Lower lobe of right lung (tissue), 2 donors: ENCODE data around the gene FMNL2. TPM values are rescaled to one million over a fixed set of nuclear protein-coding genes. Genes with fewer than 3 reads are reported as not detected.

ENCODE experiments used
- ATAC-seq, 2 donors: fragments of 200-7000 bp; cut with Tn5 transposase; one replicate each; pipeline ENCODE4 v1.9.1; 2020 to 2022; ENCODE audit warnings: mild to moderate bottlenecking in 2 of 2, moderate library complexity in 2 of 2
- DNase-seq: peaks from one replicate; pipeline ENCODE4 v3.0.0-alpha.2; 2020
- H3K27ac ChIP-seq: fragments of 200-600 bp; one replicate; pipeline ENCODE4 v1.8.0; 2022
- H3K27me3 ChIP-seq: fragments of 200-600 bp; one replicate; pipeline ENCODE4 v1.8.0; 2022; ENCODE audit warnings: low read depth
- H3K36me3 ChIP-seq: fragments of 200-600 bp; one replicate; pipeline ENCODE4 v1.8.0; 2022; ENCODE audit warnings: mild to moderate bottlenecking
- H3K4me1 ChIP-seq: fragments of 200-600 bp; one replicate; pipeline ENCODE4 v1.8.0; 2022
- H3K4me3 ChIP-seq: fragments of 200-600 bp; one replicate; pipeline ENCODE4 v1.8.0; 2022; ENCODE audit warnings: mild to moderate bottlenecking
- H3K9me3 ChIP-seq: fragments of 200-600 bp; one replicate; pipeline ENCODE4 v1.8.0; 2022
- CTCF ChIP-seq: fragments of 200-600 bp; IDR thresholded peaks from one replicate; pipeline ENCODE4 v1.8.0; 2022; ENCODE audit warnings: antibody characterized with exemption, mild to moderate bottlenecking
- intact Hi-C: fragments of 100-400 bp; cut with DNase I; formaldehyde crosslinking; loops from one replicate; pipeline ENCODE4 v1.11.0; 2022
- total RNA-seq: library from RNA; stranded (reverse); fragmentation: NEBNext Ultra II Directional; extraction: Animal tissue kit (Norgen Biotek cat#: 25700); gene quantifications from one replicate; pipeline ENCODE4 v1.2.1, GENCODE V29; 2021
- donor health status: DM: no; HTN: yes; CAD: no; lungs with severe emphysema.

The FMNL2 gene
- total RNA-seq, 1 donor from 2014 or later, result 77.9 TPM

DNA sequence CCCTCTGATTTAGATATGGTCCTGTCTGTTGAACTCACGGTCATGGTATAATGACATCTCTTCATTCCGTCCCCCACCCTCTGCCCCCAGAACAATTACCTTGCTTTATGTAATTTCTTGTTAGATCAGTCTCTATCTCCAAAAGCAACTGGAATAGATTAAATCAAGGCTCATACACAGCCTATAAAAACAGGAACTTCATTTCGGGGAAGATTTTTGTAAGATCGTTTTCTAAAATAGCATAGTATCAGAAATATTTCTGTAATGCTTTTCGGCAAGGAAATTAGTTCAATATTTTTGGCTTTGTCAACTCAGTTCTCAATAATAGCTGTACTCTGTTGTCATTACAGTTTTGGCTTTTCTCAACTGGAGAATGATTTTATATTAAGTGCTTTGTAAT lies 157.2 kb downstream of the FMNL2 start:
- intact Hi-C loops, result no loop called here
- Histone ChIP-seq H3K4me3 (no peak overlapping the region), H3K36me3 (no peaks in the 10 kb centered on the region), H3K27ac (peak overlapping the region; percentile 21), H3K27me3 (no peaks in the 10 kb centered on the region), H3K4me1 (peaks cover 42% of the 10 kb centered on the region), H3K9me3 (no peaks in the 10 kb centered on the region)
- no peak for TF ChIP-seq CTCF
- ATAC-seq (no peak), DNase-seq (no peak)

DNA sequence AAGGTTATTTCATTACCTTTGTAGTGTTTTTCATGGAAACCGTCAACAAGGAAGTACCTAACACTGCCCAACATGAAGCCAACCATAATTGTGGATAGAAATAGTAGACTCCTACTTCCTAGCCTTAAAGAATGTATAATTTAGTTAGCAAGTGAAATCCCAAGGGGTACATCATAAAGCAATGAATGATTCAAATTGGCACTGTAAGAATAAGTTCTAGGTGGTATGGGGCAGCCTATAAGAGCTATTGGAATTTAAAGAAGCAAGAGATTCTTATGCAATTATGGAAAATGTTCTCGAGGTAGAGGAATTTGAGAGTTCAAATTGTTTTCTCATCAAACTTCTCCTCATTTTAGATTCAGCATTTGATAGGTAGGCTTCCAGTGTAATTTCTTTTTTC lies 157.9 kb downstream of the FMNL2 start:
- no peak overlapping the region for H3K4me3 ChIP-seq
- H3K27me3 ChIP-seq, result no peaks in the 10 kb centered on the region
- peaks cover 36% of the 10 kb centered on the region for H3K4me1 ChIP-seq
- no peaks in the 10 kb centered on the region for H3K36me3 ChIP-seq
- no peak overlapping the region for H3K27ac ChIP-seq
- intact Hi-C loops, result no loop called here
- DNase-seq (no peak), ATAC-seq (no peak)
- H3K9me3 ChIP-seq, result no peaks in the 10 kb centered on the region
- TF ChIP-seq CTCF, result no peak

DNA sequence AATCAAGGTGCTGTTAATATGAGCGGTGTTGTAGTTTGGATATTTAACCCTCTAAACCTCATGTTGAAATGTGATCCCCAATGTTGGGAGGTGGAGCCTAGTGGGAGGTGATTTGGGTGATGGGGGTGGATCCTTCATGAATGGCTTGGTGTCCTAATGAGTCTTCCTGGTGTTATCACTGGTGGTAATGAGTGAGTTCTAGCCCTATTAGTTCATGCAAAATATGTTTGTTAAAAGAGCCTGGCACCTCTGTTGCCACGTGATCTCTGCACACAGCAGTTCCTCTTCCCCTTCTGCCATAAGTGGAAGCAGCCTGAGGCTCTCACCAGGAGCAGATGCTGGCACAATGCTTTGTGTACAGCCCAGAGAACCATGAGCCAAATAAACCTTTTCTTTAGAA lies 158.4 kb downstream of the FMNL2 start:
- Histone ChIP-seq H3K27ac (no peak overlapping the region), H3K4me1 (peaks cover 36% of the 10 kb centered on the region)

DNA sequence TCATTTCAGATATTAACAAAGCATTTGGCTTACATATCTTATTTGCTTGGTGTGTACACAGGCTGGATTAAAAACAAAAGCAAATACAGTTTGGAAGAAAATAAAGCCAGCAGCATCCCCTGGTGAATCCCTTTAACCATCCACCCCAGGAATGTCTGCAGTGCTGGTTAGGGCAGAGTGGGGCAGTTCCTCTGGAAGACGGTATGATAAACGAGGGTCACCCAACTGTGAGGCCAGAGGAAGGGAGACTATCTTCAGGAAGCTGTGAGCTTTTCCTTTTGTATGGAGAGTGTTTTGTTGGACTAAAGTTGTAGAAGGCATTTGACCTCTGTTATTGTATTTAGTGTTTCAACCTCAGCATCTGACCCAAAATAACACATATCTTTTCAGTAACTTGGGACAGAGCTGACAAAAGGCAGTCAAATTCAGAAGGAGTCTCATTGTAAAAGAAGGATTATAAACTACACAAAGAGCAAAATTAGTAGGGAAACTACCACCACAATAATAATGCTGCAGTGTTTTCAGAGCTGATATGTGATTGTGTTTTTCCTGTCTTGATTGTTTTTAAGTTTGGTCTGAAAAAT lies 159.1 kb downstream of the FMNL2 start:
- Histone ChIP-seq H3K27ac (no peak overlapping the region), H3K27me3 (no peaks in the 10 kb centered on the region), H3K9me3 (no peaks in the 10 kb centered on the region), H3K4me1 (peaks cover 38% of the 10 kb centered on the region), H3K4me3 (no peak overlapping the region), H3K36me3 (no peaks in the 10 kb centered on the region)
- intact Hi-C loops, result no loop called here
- no peak for TF ChIP-seq CTCF
- DNase-seq (no peak), ATAC-seq (no peak)

More for the DNA sequence above, 158.4 kb downstream of the FMNL2 start:
- DNase-seq (no peak), ATAC-seq (peak in 1 of 2 donors; percentile 17)
- Histone ChIP-seq H3K4me3 (no peak overlapping the region), H3K27me3 (no peaks in the 10 kb centered on the region), H3K9me3 (no peaks in the 10 kb centered on the region), H3K36me3 (no peaks in the 10 kb centered on the region)
- no peak for TF ChIP-seq CTCF
- intact Hi-C loops, result no loop called here

DNA sequence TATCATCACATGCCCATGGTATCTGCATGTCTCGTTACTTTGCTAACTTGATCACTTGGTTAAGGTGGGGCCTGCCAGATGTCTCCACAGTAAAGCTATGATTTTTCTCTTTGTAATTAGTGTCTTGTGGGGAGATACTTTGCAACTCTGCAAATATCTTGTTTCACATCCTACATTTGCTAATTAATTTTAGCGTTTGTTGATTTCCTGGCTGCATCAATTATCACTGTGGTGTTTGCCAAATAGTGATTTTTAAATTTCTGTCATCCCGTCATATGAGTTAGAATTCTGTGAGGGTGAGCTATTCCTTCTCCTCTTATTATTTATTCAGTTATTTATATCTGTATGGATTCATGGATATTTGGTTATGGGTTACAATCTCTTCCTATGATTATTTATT lies 161.4 kb downstream of the FMNL2 start:
- no peak overlapping the region for H3K4me3 ChIP-seq
- no peak overlapping the region for H3K27ac ChIP-seq

More for the DNA sequence above, 161.4 kb downstream of the FMNL2 start:
- TF ChIP-seq CTCF, result no peak
- Histone ChIP-seq H3K36me3 (no peaks in the 10 kb centered on the region), H3K9me3 (no peaks in the 10 kb centered on the region), H3K4me1 (peaks cover 45% of the 10 kb centered on the region), H3K27me3 (no peaks in the 10 kb centered on the region)
- DNase-seq (no peak), ATAC-seq (no peak)
- intact Hi-C loops, result no loop called here
